ENCODE measurements around the gene KLF16. TPM values are rescaled to one million over a fixed set of nuclear protein-coding genes. Genes with fewer than 3 reads are reported as not detected.

KLF16 gene
- total and polyA plus RNA-seq, 10 of the 15 experiments (the other 5 are each of a cell fraction or from before 2014, with no cell fraction given) = 0.03 to 41.2 (median 2.6) TPM

DNA sequence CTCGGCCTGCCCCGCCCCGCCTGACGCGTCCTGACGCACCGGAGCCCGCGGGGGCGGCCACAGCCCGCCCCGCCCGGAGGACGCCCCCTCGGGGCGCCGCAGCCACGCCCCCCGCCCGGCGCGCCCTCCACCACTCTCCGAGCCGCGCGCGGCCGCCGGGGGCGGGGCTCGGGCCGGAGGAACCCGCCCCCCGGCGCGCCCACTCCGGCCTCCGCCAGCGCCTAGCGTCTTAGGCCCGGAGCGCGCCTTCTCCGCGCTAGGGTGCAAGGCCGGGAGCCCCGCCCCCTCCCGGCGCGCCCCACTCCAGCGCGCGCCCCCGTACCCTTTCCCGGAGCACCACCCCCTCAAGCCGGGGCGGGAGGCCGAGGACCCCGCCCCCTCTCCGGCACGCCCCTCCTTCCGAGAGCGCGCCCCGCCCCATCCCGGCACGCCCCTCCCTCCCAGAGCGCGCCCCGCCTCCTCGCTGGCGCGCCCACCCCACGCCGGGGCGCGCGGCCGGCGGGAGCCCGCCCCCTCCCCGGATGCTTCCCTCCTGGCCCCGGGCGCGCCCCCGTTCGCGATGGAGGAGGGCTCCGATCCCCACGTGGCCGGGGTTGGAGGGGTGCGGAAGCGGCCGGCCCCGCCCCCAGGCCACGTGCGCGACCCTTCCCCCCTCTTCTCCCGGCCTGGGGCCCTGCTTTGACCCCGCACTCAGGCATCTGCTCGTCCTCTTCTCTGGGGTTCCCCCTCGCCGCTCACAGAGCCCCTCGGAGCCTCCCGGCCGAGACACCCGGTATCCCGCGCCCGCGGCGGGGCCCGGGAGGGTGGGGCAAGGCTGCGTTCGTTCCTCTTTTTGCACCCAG is 480 bp upstream of the KLF16 start (continued):
- TF ChIP-seq NFIC (IDR thresholded peaks at IDR 0.05; ENCODE audit: low read depth, low read length) (no peak), POU2F2 (IDR thresholded peaks at IDR 0.05; ENCODE audit: borderline replicate concordance, low read depth, low read length) (peak; percentile 51; the same call in 1 of the 3 replicates), TCF3 (IDR thresholded peaks at IDR 0.05; ENCODE audit: borderline replicate concordance, insufficient read depth, low read depth, low read length) (0 out of 2 replicates have a peak, but pooled peaks have one; percentile 26), HCFC1 (IDR thresholded peaks at IDR 0.05; ENCODE audit: low read length) (0 out of 2 replicates have a peak, but pooled peaks have one; percentile 23), RB1 (IDR thresholded peaks at IDR 0.05; ENCODE audit: borderline replicate concordance) (peak; percentile 49; the same call in 1 of the 2 replicates), CREB1 (IDR thresholded peaks at IDR 0.05; ENCODE audit: low read depth) (peak; percentile 62; the same call in 1 of the 2 replicates), IRF3 (IDR thresholded peaks at IDR 0.05) (no peak), EGR1 (IDR thresholded peaks at IDR 0.05; ENCODE audit: borderline replicate concordance in 1 of 2, low read depth in 2 of 2, low read length in 2 of 2) (peak in 1 of 2 experiments; percentile 95; a peak in 2 of 3 replicates), NR2C1 (IDR thresholded peaks at IDR 0.05) (peak; percentile 39), IRF5 (IDR thresholded peaks at IDR 0.05; ENCODE audit: borderline replicate concordance) (no peak), E2F4 (IDR thresholded peaks at IDR 0.05; ENCODE audit: low read depth, low read length) (no peak), NR2F1 (conservative IDR thresholded peaks at IDR 0.05) (peak; percentile 75; the same call in 1 of the 2 replicates), EP300 (IDR thresholded peaks at IDR 0.05; ENCODE audit: borderline replicate concordance in 1 of 2, control insufficient read depth in 1 of 2, low read depth in 2 of 2, low read length in 2 of 2) (no peak), NBN (IDR thresholded peaks at IDR 0.05) (peak; percentile 64), MYC (IDR thresholded peaks at IDR 0.05; ENCODE audit: insufficient read depth, insufficient read length, insufficient replicate concordance, low read length, severe bottlenecking) (peak; percentile 100)
- TF ChIP-seq, protein P1, sequence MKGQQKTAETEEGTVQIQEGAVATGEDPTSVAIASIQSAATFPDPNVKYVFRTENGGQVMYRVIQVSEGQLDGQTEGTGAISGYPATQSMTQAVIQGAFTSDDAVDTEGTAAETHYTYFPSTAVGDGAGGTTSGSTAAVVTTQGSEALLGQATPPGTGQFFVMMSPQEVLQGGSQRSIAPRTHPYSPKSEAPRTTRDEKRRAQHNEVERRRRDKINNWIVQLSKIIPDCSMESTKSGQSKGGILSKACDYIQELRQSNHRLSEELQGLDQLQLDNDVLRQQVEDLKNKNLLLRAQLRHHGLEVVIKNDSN (IDR thresholded peaks at IDR 0.05; ENCODE audit: borderline replicate concordance, extremely low read length, insufficient read depth, low read depth, low read length) = peak; percentile 92
- TF ChIP-seq, protein P2, sequence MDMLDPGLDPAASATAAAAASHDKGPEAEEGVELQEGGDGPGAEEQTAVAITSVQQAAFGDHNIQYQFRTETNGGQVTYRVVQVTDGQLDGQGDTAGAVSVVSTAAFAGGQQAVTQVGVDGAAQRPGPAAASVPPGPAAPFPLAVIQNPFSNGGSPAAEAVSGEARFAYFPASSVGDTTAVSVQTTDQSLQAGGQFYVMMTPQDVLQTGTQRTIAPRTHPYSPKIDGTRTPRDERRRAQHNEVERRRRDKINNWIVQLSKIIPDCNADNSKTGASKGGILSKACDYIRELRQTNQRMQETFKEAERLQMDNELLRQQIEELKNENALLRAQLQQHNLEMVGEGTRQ (IDR thresholded peaks at IDR 0.05; ENCODE audit: borderline replicate concordance, low read depth, low read length) = peak; percentile 77
- TF ChIP-seq, protein P3, sequence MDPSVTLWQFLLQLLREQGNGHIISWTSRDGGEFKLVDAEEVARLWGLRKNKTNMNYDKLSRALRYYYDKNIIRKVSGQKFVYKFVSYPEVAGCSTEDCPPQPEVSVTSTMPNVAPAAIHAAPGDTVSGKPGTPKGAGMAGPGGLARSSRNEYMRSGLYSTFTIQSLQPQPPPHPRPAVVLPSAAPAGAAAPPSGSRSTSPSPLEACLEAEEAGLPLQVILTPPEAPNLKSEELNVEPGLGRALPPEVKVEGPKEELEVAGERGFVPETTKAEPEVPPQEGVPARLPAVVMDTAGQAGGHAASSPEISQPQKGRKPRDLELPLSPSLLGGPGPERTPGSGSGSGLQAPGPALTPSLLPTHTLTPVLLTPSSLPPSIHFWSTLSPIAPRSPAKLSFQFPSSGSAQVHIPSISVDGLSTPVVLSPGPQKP (IDR thresholded peaks at IDR 0.05; ENCODE audit: low read depth, low read length) = no peak
